HG02759 (cell line): ENCODE data around the gene FGF7.
"Not testable (repeated sequence)": the region's sequence is repeated elsewhere in the genome, so short reads cannot be mapped to it uniquely, and the experiment has no call there.

Experiments used
- ATAC-seq: cut with Tn5 transposase; IDR thresholded peaks from one replicate; pipeline ENCODE4 v1.9.1; 2021; ENCODE audit warnings: mild to moderate bottlenecking, moderate library complexity; ENCODE audit not compliant: unreplicated experiment

Gene FGF7

GRCh38 chr15:49492151-49492550 is 69.1 kb downstream of the FGF7 start:
- ATAC-seq, result no peak

GRCh38 chr15:49492830-49493229 is 69.8 kb downstream of the FGF7 start:
- ATAC-seq, result no peak

GRCh38 chr15:49494842-49495241 is 71.8 kb downstream of the FGF7 start:
- no peak for ATAC-seq

GRCh38 chr15:49495993-49496753 is 73.1 kb downstream of the FGF7 start:
- no peak for ATAC-seq

- no peak for ATAC-seq
Observed at GRCh38 chr15:49501586-49501985, 78.5 kb downstream of the FGF7 start.

- ATAC-seq, result no peak
Observed at GRCh38 chr15:49506341-49506740, 83.3 kb downstream of the FGF7 start.

- no peak for ATAC-seq
Observed at GRCh38 chr15:49507261-49507660, 84.2 kb downstream of the FGF7 start.

- not testable (repeated sequence) for ATAC-seq
Observed at GRCh38 chr15:49512739-49513138, 89.7 kb downstream of the FGF7 start.

- no peak for ATAC-seq
Observed at GRCh38 chr15:49521802-49522201, 98.8 kb downstream of the FGF7 start.

GRCh38 chr15:49528289-49528688 is 105.2 kb downstream of the FGF7 start:
- no peak for ATAC-seq

- no peak for ATAC-seq
Observed at GRCh38 chr15:49530092-49530491, 107.0 kb downstream of the FGF7 start.
